GM12873 (cell line): Measurements from ENCODE around the gene CTXND1.

Source experiments
- TF ChIP-seq, protein P1 (sequence below): IDR thresholded peaks from 2 replicates; pipeline ENCODE4 v1.5.1; 2012; ENCODE audit warnings: low read depth, mild to moderate bottlenecking, moderate library complexity, low read length, control low read depth; ENCODE audit not compliant: insufficient read depth; ENCODE audit errors: missing control alignments

The CTXND1 gene

DNA sequence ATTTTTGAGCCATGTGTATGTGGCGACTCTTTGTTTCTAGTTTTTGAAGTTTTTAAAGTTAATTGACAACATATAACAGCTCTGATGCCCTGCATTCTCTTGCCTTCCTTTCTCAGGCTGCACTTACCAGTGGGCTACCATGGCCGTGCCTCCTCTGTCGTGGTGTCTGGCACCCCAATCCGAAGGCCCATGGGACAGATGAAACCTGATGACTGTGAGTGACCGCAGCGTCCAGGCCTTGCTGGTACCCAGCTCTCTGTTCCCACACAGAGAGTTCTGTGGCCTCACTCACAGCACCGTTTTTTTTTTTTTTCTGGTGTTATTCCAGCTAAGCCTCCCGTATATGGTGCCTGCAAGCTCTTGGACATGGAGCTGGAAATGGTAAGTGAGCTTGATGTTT lies 84.1 kb downstream of the CTXND1 start:
- TF ChIP-seq, protein P1, sequence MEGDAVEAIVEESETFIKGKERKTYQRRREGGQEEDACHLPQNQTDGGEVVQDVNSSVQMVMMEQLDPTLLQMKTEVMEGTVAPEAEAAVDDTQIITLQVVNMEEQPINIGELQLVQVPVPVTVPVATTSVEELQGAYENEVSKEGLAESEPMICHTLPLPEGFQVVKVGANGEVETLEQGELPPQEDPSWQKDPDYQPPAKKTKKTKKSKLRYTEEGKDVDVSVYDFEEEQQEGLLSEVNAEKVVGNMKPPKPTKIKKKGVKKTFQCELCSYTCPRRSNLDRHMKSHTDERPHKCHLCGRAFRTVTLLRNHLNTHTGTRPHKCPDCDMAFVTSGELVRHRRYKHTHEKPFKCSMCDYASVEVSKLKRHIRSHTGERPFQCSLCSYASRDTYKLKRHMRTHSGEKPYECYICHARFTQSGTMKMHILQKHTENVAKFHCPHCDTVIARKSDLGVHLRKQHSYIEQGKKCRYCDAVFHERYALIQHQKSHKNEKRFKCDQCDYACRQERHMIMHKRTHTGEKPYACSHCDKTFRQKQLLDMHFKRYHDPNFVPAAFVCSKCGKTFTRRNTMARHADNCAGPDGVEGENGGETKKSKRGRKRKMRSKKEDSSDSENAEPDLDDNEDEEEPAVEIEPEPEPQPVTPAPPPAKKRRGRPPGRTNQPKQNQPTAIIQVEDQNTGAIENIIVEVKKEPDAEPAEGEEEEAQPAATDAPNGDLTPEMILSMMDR: no peak

DNA sequence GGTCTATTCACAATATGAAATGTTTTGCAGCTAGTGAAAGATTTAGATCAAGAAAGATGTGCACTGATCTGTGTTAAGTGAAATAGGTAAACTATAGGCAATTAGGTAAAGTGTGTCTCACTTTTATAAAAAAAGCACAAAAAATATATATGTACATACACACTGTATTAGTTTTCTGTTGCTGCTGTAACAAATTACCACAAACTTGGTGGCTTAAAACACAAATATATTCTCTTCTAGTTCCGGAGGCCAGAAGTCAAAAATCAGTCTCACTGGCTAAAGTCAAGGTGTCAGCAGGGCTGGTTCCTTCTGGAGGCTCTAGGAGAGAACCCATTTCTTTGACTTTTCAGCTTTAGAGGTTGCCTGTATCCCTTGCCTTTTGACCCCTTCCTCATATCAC lies 88.1 kb downstream of the CTXND1 start:
- TF ChIP-seq, protein P1: no peak

DNA sequence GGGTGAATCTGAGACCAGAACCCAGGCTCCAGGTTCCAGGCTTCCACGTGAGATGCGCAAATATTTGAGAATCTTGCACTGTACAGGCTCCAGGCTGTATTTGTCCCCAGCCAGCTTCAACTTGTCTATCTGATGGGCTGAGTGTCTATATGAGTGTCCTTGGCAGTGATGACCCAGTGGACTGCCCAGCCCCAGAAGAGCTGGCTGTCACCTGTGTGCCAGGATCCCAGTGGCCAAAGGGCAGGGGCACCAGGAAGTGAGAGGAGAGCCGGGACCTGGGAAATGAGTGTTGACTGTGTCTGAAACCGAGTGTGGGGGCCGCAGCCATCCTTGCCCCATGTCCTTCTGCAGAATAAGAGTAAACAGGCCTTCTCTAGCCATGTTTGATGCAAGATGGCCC lies 88.8 kb downstream of the CTXND1 start:
- TF ChIP-seq, protein P1: no peak

DNA sequence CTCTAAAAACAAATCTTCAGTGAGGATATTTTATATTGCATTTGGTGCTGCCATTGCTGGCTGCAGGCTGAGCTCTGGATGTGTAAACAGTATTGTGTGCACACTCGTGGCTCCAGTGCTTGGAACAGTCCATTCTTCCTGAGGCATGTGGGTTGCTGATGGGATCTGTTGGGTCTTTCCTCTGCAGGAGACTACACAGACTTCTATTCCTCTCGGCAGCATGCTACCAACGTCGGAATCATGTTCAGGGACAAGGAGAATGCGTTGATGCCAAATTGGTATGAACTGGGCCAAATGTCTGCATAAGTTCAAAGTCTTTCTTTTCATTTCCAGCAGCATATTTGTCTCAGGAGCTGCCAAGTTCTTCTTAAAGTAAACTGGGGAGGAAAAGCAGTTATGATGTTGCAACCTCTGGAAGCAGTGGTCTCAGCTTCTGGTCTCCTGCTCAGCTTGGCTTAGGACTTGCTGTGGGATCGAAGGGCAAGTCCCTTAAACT lies 89.9 kb downstream of the CTXND1 start:
- TF ChIP-seq, protein P1: no peak

DNA sequence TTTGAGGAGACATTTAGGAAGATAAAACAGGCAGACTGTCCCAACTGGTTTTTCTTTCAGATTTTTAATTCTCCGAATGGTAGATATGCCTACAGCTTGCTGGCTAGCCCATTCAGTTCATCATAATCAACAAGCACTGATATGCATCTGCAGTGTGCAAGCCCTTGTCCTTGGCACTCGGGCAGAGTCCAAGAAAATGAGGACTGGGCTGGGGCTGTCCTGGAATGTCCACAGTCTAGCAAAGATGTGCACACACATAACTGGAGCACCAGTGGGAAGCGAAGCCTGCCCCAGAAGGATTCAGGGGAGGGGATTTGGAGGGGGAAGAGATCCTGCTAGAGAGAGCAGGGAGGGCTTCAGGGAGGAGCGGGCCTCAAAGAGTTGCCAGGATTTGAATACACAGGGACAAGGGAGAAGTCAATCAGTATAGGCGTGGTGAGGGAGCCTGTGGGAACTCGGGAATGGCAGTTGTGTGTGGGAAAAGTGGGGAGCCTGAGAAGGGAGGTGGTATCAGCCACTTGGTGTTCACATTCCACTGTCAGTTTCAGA lies 90.5 kb downstream of the CTXND1 start:
- TF ChIP-seq, protein P1: no peak

DNA sequence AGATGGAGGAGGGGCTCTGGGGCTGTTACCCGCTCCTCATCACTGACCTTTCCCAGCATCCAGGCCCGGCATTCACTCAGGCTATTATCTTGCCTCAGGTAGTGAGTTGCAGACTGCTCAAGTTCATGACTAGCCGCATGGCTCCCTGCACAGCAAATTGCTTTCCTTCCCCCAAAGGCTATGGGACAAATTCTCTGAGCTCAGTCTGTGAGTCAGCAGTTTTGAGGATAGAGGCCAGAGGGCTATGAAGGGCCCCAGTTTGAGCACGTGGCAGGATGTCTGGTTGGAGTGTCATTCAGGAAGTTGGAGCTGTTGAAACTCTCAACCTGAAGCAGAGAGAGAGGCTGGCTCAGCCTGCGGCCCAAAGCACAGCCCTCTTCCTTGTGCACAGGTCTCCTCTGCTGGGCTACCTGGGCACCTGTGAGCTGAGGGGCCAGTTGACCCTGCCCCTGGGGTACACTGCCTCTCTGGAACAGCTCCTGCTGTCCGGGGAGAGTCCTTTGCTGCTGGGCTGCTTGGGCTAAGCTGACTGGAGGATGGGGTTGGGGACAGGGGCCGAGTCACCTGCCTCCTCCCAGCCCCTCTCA lies 91.3 kb downstream of the CTXND1 start:
- TF ChIP-seq, protein P1: no peak

DNA sequence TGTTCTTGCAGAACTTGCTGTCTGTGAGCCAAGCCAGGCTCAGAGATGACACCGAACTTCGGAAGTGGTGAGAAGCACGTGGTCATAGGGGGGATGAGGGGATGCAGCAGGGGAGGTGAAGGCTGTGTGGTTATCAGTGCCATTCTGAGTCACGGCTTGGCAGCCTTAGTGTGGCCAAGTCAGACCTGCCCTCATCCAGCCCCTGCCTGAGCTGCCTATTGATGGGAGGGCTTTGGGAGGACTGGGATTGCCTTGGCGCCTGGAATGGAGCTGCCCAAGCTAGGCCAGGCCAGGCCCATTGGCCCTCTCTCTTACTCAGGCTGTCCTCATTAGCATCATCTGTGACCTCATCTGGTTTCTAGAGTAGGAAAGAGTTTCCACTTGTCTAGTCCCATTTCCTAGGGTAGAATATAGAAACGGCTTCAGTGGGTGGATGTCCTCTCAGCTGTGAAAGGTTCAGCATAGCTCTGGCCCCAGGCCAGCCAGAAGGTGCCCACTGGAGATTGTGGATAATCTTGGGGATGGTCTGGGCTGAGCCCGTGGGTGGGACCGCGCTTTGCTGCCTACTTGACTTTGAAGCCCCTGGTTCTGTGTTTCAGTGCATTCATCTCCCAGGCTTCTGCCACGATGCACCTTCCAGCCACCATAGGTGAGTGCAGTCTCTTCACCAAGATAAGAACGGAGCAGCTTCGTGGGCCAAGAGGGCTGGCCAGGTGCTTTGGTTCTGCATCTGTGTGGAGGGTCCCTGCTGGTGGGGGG lies 92.0 kb downstream of the CTXND1 start:
- TF ChIP-seq, protein P1: no peak
